K562 (cell line): Measurements from ENCODE around the gene VPS13D. TPM values are rescaled to one million over a fixed set of nuclear protein-coding genes. Genes with fewer than 3 reads are reported as not detected.
A peak's percentile ranks its signal among the peaks of the same experiment; 100 is the strongest.

Experiments used
- BCL6 ChIP-seq: fragments of 250-450 bp; sonication (Bioruptor Pico); IDR thresholded peaks from 2 replicates; pipeline ENCODE4 v1.4.0; 2020
- CBFA2T2 ChIP-seq: fragments of 450-650 bp; conservative IDR thresholded peaks from 2 replicates; pipeline ENCODE4 v1.6.1; 2017; ENCODE audit warnings: mild to moderate bottlenecking
- EHMT2 ChIP-seq: fragments of 450-650 bp; IDR thresholded peaks from 2 replicates; pipeline ENCODE4 v1.6.1; 2018; ENCODE audit warnings: antibody characterized with exemption
- KLF6 ChIP-seq: fragments of 250-450 bp; sonication (Bioruptor Pico); IDR thresholded peaks from 2 replicates; pipeline ENCODE4 v1.4.0; 2020; ENCODE audit warnings: mild to moderate bottlenecking, moderate library complexity, borderline replicate concordance
- MTA1 ChIP-seq: fragments of 450-650 bp; IDR thresholded peaks from 2 replicates; pipeline ENCODE4 v1.6.1; 2017; ENCODE audit warnings: borderline replicate concordance
- MTA3 ChIP-seq: fragments of 450-650 bp; formaldehyde crosslinking; IDR thresholded peaks from 2 replicates; pipeline ENCODE4 v1.6.1; 2017; ENCODE audit warnings: mild to moderate bottlenecking, borderline replicate concordance
- PCBP1 ChIP-seq: fragments of 200-400 bp; formaldehyde crosslinking; IDR thresholded peaks from 2 replicates; pipeline ENCODE4 v1.6.1; 2018; ENCODE audit warnings: mild to moderate bottlenecking, low read depth, low read length; ENCODE audit not compliant: poor library complexity, severe bottlenecking
- RCOR1 ChIP-seq, 2 experiments: IDR thresholded peaks; 2 replicates each; pipeline ENCODE4 v1.6.1; 2012; ENCODE audit warnings: low read depth in 2 of 2, low read length in 2 of 2, borderline replicate concordance in 1 of 2, improper control_type of control experiment in 1 of 2
- SLC30A9 ChIP-seq: fragments of 250-450 bp; sonication (Bioruptor Pico); IDR thresholded peaks from 2 replicates; pipeline ENCODE4 v1.8.0; 2022; ENCODE audit warnings: mild to moderate bottlenecking, moderate library complexity
- SOX6 ChIP-seq: fragments of 450-650 bp; IDR thresholded peaks from 2 replicates; pipeline ENCODE4 v1.6.1; 2014; ENCODE audit warnings: mild to moderate bottlenecking
- SRSF1 ChIP-seq: fragments of 200-400 bp; formaldehyde crosslinking; IDR thresholded peaks from 2 replicates; pipeline ENCODE4 v1.6.1; 2017; ENCODE audit warnings: mild to moderate bottlenecking, low read depth, low read length, moderate library complexity
- SRSF3 ChIP-seq: fragments of 200-400 bp; formaldehyde crosslinking; IDR thresholded peaks from 2 replicates; pipeline ENCODE4 v1.6.1; 2016; ENCODE audit warnings: mild to moderate bottlenecking, low read length, moderate library complexity; ENCODE audit not compliant: insufficient read depth
- THAP12 ChIP-seq: fragments of 250-450 bp; sonication (Bioruptor Pico); IDR thresholded peaks from 2 replicates; pipeline ENCODE4 v1.9.0; 2021; ENCODE audit warnings: mild to moderate bottlenecking, inconsistent platforms
- U2AF1 ChIP-seq: fragments of 200-400 bp; formaldehyde crosslinking; optimal IDR thresholded peaks from 2 replicates; pipeline ENCODE3; 2017; ENCODE audit warnings: mild to moderate bottlenecking, low read depth, low read length, moderate library complexity
- ZC3H11A ChIP-seq: IDR thresholded peaks from 2 replicates; pipeline ENCODE4 v1.6.1; 2012; ENCODE audit warnings: low read depth, low read length, improper control_type of control experiment
- polyA plus RNA-seq, 8 experiments: library from polyadenylated mRNA; depleted of rRNA in 4 of 8; stranded (reverse) in 5 of 8; unstranded in 3 of 8; fragments of >200 nt; fragmentation: Nextera tagmentation in 2 of 8; fragmentation: Illumina TruSeq in 1 of 8; extraction: Ambion mirVana in 2 of 8; extraction: Trizol in 1 of 8; gene quantifications; 2 replicates each; pipeline versions ENCODE4 v1.2.1 to v1.2.3, GENCODE V29; 2011 to 2014; ENCODE audit warnings: inconsistent platforms in 1 of 8, missing spikeins in 1 of 8
- total RNA-seq, 7 experiments: library from RNA; depleted of rRNA in 6 of 7; stranded (reverse); fragments of >200 nt in 6 of 7; fragmentation: Illumina TruSeq in 2 of 7; extraction: Trizol in 2 of 7; gene quantifications; 2 replicates each; pipeline versions ENCODE4 v1.2.1 to v1.2.3, GENCODE V29; 2011 to 2021; ENCODE audit warnings: low replicate concordance in 1 of 7
- TF ChIP-seq, protein P1 (sequence below): fragments of 450-650 bp; IDR thresholded peaks from 2 replicates; pipeline ENCODE4 v1.6.1; 2016; ENCODE audit warnings: missing biosample characterization, missing genetic modification characterization
- TF ChIP-seq, protein P2 (sequence below): sonication (generic); formaldehyde crosslinking; IDR thresholded peaks from 2 replicates; pipeline ENCODE4 v1.8.1; 2022; ENCODE audit warnings: missing genetic modification reagents
- TF ChIP-seq, protein P3 (sequence below): fragments of 450-650 bp; IDR thresholded peaks from 2 replicates; pipeline ENCODE4 v1.6.1; 2018; ENCODE audit warnings: mild to moderate bottlenecking, low read depth; ENCODE audit not compliant: partially characterized antibody
- TF ChIP-seq, protein P4 (sequence below): fragments of 250-450 bp; sonication (Bioruptor Pico); IDR thresholded peaks from 2 replicates; pipeline ENCODE4 v1.8.0; 2022; ENCODE audit warnings: moderate library complexity, mild to moderate bottlenecking, inconsistent platforms

Gene VPS13D
- total and polyA plus RNA-seq, 9 of the 15 experiments (the other 6 are each of a cell fraction or from before 2014, with no cell fraction given): 6.1 to 51.5 (median 38.5) TPM

DNA sequence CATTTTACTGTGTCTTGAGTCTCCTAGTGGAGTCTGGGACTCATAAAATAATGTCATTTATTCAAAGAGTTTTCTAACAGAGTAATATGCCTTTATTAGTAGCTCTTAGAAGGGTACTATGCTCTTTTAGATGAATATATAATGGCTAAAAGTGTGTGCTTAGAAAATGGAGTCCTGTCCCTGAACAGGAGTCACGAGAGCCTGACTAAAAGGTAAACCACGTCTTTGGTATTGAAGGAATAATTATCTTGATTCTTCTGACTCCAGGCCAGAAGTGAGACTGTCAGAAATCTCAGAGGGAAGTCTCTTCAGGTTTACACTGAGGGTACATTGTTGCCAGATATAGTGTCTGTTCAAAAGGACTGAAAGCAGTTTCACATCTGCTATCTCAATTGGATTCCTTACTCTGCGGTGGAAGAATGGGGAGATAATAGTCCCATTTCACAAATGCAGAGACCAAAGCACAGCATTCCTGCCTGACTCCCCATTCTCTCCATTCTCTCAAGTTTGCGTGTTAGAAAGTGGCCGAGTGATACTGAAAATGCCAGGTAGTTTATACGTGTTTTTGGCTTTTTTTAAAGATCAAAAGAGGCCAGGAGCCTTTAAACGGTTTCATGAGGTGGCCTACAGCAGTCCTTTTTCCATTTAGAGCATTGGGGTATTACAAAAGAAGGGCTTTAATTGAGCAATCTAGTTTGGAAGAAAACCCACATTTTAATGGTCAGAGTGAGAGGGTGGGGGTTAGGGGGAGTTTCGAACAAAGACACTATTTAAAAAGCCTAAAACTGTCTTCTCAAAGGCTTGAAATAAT, 176.6 kb downstream of the VPS13D start (continued):
- TF ChIP-seq SRSF3: no peak
- TF ChIP-seq ZC3H11A: no peak
- TF ChIP-seq KLF6 (CRISPR knock-in tag): no peak
- TF ChIP-seq PCBP1: no peak
- TF ChIP-seq, protein P1, sequence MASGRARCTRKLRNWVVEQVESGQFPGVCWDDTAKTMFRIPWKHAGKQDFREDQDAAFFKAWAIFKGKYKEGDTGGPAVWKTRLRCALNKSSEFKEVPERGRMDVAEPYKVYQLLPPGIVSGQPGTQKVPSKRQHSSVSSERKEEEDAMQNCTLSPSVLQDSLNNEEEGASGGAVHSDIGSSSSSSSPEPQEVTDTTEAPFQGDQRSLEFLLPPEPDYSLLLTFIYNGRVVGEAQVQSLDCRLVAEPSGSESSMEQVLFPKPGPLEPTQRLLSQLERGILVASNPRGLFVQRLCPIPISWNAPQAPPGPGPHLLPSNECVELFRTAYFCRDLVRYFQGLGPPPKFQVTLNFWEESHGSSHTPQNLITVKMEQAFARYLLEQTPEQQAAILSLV (tag): no peak
- TF ChIP-seq SRSF1: no peak
- TF ChIP-seq, protein P2, sequence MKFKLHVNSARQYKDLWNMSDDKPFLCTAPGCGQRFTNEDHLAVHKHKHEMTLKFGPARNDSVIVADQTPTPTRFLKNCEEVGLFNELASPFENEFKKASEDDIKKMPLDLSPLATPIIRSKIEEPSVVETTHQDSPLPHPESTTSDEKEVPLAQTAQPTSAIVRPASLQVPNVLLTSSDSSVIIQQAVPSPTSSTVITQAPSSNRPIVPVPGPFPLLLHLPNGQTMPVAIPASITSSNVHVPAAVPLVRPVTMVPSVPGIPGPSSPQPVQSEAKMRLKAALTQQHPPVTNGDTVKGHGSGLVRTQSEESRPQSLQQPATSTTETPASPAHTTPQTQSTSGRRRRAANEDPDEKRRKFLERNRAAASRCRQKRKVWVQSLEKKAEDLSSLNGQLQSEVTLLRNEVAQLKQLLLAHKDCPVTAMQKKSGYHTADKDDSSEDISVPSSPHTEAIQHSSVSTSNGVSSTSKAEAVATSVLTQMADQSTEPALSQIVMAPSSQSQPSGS (CRISPR knock-in tag): no peak
- peak; percentile 25; the same call in 1 of the 2 replicates for TF ChIP-seq SOX6
- TF ChIP-seq, protein P3, sequence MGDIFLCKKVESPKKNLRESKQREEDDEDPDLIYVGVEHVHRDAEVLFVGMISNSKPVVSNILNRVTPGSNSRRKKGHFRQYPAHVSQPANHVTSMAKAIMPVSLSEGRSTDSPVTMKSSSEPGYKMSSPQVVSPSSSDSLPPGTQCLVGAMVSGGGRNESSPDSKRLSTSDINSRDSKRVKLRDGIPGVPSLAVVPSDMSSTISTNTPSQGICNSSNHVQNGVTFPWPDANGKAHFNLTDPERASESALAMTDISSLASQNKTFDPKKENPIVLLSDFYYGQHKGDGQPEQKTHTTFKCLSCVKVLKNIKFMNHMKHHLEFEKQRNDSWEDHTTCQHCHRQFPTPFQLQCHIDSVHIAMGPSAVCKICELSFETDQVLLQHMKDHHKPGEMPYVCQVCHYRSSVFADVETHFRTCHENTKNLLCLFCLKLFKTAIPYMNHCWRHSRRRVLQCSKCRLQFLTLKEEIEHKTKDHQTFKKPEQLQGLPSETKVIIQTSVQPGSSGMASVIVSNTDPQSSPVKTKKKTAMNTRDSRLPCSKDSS: no peak
- no peak for TF ChIP-seq THAP12
- no peak for TF ChIP-seq MTA3
- TF ChIP-seq EHMT2: no peak
- peak in 1 of 2 experiments; percentile 78; a peak in 1 of 4 replicates for TF ChIP-seq RCOR1 (IDR thresholded peaks at IDR 0.05; ENCODE audit: borderline replicate concordance in 1 of 2, low read depth in 2 of 2, low read length in 2 of 2)
- no peak for TF ChIP-seq U2AF1
- TF ChIP-seq SLC30A9: no peak
- no peak for TF ChIP-seq MTA1
- TF ChIP-seq BCL6 (CRISPR knock-in tag): no peak
- TF ChIP-seq, protein P4, sequence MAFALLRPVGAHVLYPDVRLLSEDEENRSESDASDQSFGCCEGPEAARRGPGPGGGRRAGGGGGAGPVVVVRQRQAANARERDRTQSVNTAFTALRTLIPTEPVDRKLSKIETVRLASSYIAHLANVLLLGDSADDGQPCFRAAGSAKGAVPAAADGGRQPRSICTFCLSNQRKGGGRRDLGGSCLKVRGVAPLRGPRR (CRISPR knock-in tag): no peak
- no peak; the same call in 1 of the 2 replicates for TF ChIP-seq CBFA2T2
